ENCODE measurements around the gene ADGRE1.
A peak's percentile ranks its signal among the peaks of the same experiment; 100 is the strongest.
"Not testable (repeated sequence)": the region's sequence is repeated elsewhere in the genome, so short reads cannot be mapped to it uniquely, and the experiment has no call there.

Gene ADGRE1
- total RNA-seq: 0.48 to 0.72 reads per million in 2 donors

GRCh38 chr19:6887316-6887715 is at the start of gene ADGRE1:
Gene ADGRE1, plus strand, starts transcription at chr19:6887579. Its CDS starts 30 bp downstream, at chr19:6887609.
- DNase-seq: no peak

- DNase-seq: no peak
Observed at GRCh38 chr19:6838062-6838655, 49.2 kb upstream of the ADGRE1 start.

- DNase-seq: no peak
Observed at GRCh38 chr19:6842871-6843607, 44.3 kb upstream of the ADGRE1 start.

GRCh38 chr19:6847828-6848200 is 39.6 kb upstream of the ADGRE1 start:
- DNase-seq: no peak

GRCh38 chr19:6848986-6849385 is 38.4 kb upstream of the ADGRE1 start:
- DNase-seq: no peak

- DNase-seq: no peak
Observed at GRCh38 chr19:6849876-6850275, 37.5 kb upstream of the ADGRE1 start.

- DNase-seq: no peak
Observed at GRCh38 chr19:6851359-6851758, 36.0 kb upstream of the ADGRE1 start.

- DNase-seq: no peak
Observed at GRCh38 chr19:6852001-6852400, 35.4 kb upstream of the ADGRE1 start.

- no peak for DNase-seq
Observed at GRCh38 chr19:6853868-6854267, 33.5 kb upstream of the ADGRE1 start.

GRCh38 chr19:6854758-6855157 is 32.6 kb upstream of the ADGRE1 start:
- no peak for DNase-seq

GRCh38 chr19:6856749-6857372 is 30.5 kb upstream of the ADGRE1 start:
- no peak for DNase-seq

- no peak for DNase-seq
Observed at GRCh38 chr19:6861683-6862286, 25.6 kb upstream of the ADGRE1 start.

GRCh38 chr19:6862673-6863078 is 24.7 kb upstream of the ADGRE1 start:
- peak; percentile 62 for DNase-seq

- no peak for DNase-seq
Observed at GRCh38 chr19:6864325-6864940, 22.9 kb upstream of the ADGRE1 start.

- DNase-seq: no peak
Observed at GRCh38 chr19:6865849-6866248, 21.5 kb upstream of the ADGRE1 start.

- no peak for DNase-seq
Observed at GRCh38 chr19:6866741-6867151, 20.6 kb upstream of the ADGRE1 start.

- DNase-seq: no peak
Observed at GRCh38 chr19:6868351-6868750, 19.0 kb upstream of the ADGRE1 start.

- DNase-seq: not testable (repeated sequence)
Observed at GRCh38 chr19:6869151-6869882, 18.1 kb upstream of the ADGRE1 start.

GRCh38 chr19:6873708-6874431 is 13.5 kb upstream of the ADGRE1 start:
- no peak for DNase-seq

GRCh38 chr19:6875218-6875617 is 12.2 kb upstream of the ADGRE1 start:
- no peak for DNase-seq

- no peak for DNase-seq
Observed at GRCh38 chr19:6876748-6877147, 10.6 kb upstream of the ADGRE1 start.

- no peak for DNase-seq
Observed at GRCh38 chr19:6877766-6878165, 9.6 kb upstream of the ADGRE1 start.

All from activated gamma-delta T cell (primary cell).